ENCODE measurements around the gene PTPN1.

PTPN1 gene

DNA sequence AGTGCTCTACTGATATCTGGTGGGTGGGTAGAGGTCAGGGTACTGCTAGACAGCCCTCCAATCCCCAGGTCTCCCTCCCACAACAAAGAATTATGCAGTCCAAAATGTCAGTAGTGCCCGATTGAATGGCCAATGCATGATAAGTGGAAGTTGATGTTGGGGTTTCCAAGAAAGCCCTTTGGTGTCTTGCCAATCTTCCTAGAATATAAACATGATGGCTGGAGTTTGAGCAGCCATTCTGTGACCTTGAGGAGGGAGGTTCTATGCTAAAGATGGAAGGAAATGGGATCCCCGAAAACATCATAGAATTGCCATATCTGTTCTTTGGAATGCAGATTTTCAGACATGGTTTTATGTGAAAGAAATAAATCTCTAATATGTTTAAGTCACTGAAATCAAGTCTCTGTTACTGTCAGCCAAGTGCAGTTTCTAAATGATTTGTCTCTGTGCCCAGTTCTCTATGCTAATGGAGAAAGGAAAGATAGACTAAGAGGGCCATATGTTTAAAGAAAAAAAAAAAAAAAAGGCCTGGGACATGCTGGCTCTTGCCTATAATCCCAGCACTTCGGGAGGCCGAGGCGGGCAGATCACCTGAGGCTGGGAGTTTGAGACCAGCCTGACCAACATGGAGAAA, 32.8 kb upstream of the PTPN1 start:
- H3K4me1 ChIP-seq, result peaks cover 0 to 6% (median 1%) of the 10 kb centered on the region in 4 donors
- DNase-seq, result no peak
- intact Hi-C loops (cut with DNase I; ENCODE audit: low total_unique reads), result loop anchor here (5.0 kb wide), 1 partner anchor 100 kb away; no protein-coding TSS in a partner anchor
- no peak overlapping the region for H3K27ac ChIP-seq
- H3K9me3 ChIP-seq, result no peaks in the 10 kb centered on the region
- no peak overlapping the region for H3K4me3 ChIP-seq
- TF ChIP-seq, protein P1, sequence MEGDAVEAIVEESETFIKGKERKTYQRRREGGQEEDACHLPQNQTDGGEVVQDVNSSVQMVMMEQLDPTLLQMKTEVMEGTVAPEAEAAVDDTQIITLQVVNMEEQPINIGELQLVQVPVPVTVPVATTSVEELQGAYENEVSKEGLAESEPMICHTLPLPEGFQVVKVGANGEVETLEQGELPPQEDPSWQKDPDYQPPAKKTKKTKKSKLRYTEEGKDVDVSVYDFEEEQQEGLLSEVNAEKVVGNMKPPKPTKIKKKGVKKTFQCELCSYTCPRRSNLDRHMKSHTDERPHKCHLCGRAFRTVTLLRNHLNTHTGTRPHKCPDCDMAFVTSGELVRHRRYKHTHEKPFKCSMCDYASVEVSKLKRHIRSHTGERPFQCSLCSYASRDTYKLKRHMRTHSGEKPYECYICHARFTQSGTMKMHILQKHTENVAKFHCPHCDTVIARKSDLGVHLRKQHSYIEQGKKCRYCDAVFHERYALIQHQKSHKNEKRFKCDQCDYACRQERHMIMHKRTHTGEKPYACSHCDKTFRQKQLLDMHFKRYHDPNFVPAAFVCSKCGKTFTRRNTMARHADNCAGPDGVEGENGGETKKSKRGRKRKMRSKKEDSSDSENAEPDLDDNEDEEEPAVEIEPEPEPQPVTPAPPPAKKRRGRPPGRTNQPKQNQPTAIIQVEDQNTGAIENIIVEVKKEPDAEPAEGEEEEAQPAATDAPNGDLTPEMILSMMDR (IDR thresholded peaks at IDR 0.05), result no peak
- H3K27me3 ChIP-seq, result no peaks in the 10 kb centered on the region
- no peaks in the 10 kb centered on the region for H3K36me3 ChIP-seq

- Histone ChIP-seq H3K36me3 (no peaks in the 10 kb centered on the region), H3K27me3 (no peaks in the 10 kb centered on the region), H3K27ac (no peak overlapping the region), H3K4me1 (peaks cover 0 to 10% (median 1%) of the 10 kb centered on the region in 4 donors), H3K9me3 (no peaks in the 10 kb centered on the region), H3K4me3 (no peak overlapping the region)
- intact Hi-C loops (cut with DNase I; ENCODE audit: low total_unique reads), result loop anchor here (5.0 kb wide), 1 partner anchor 99 kb away; no protein-coding TSS in a partner anchor
- TF ChIP-seq, protein P1 (IDR thresholded peaks at IDR 0.05), result peak; percentile 58 to 64
- peak; percentile 60 to 79 for DNase-seq
Measured at GRCh38 chr20:50478162-50478990, 31.8 kb upstream of the PTPN1 start.

DNA sequence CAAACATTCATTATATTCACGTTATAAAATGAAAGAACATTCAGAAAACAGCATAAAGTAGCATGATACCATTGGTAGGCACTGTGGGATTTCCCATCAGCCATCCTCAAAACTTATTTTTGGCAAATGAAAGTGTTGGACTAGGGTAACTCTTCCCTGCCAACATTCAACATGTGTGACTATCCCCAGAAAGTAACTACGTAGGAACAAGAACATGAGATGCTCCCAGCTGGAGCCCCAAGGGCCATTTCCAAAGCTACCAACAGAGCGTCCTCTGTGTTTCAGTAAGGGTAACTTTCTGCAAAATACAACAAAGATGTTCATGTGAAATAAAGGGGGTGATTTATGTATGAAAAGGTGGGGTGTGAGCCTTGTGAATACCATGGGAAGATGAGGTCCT, 28.4 kb upstream of the PTPN1 start:
- no peak overlapping the region for H3K27ac ChIP-seq
- TF ChIP-seq, protein P1 (IDR thresholded peaks at IDR 0.05), result no peak

DNA sequence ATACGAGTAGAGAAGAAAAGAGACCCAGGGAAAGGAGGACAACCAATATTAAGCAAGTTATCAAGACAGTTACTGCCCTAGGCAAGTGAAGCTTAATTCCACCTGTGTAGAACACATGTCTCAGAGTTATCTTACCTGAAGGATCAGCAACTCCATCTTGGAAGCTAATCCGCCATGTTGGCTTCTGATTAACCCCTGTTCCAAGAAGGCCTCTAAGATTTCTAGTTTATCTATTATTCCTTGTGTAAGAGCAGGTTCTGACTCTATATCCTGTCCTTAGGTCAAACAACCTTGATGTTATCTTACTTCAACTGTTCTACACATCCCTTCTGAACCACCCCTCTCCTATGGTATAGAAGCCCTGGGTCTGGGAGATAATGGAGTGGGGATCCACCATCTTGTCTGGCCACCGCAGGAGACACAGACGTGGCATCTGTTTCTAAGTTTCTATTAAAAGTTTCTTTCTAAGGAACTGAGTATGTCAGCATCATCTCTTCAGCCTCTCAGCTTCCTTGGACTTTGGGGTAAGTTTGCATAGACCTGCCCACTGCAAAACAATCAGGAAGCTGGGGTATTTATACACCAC, 27.7 kb upstream of the PTPN1 start:
- intact Hi-C loops (cut with DNase I; ENCODE audit: low total_unique reads), result loop anchor here (10.0 kb wide), 1 partner anchor 252 kb away; the partner anchor contains the start of gene PARD6B
- TF ChIP-seq, protein P1 (IDR thresholded peaks at IDR 0.05), result no peak

More for the DNA sequence above, 28.4 kb upstream of the PTPN1 start:
- Histone ChIP-seq H3K9me3 (no peaks in the 10 kb centered on the region), H3K27me3 (no peaks in the 10 kb centered on the region), H3K4me3 (no peak overlapping the region), H3K4me1 (peaks cover 0 to 14% (median 3%) of the 10 kb centered on the region in 4 donors), H3K36me3 (no peaks in the 10 kb centered on the region)
- DNase-seq, result no peak
- intact Hi-C loops (cut with DNase I; ENCODE audit: low total_unique reads), result loop anchor here (10.0 kb wide), 1 partner anchor 253 kb away; the partner anchor contains the start of gene PARD6B

GRCh38 chr20:50484271-50484976, 25.8 kb upstream of the PTPN1 start:
- H3K36me3 ChIP-seq, result no peaks in the 10 kb centered on the region
- intact Hi-C loops (cut with DNase I; ENCODE audit: low total_unique reads), result loop anchor here (10.0 kb wide), 1 partner anchor 250 kb away; the partner anchor contains the start of gene PARD6B
- H3K27me3 ChIP-seq, result no peaks in the 10 kb centered on the region
- H3K27ac ChIP-seq, result peak overlapping the region; percentile 75 to 77
- no peaks in the 10 kb centered on the region for H3K9me3 ChIP-seq
- TF ChIP-seq, protein P1 (IDR thresholded peaks at IDR 0.05), result no peak
- H3K4me1 ChIP-seq, result peaks cover 0 to 8% (median 2%) of the 10 kb centered on the region in 4 donors
- DNase-seq, result no peak
- H3K4me3 ChIP-seq, result peak overlapping the region; percentile 50 to 52

More for the DNA sequence above, 27.7 kb upstream of the PTPN1 start:
- no peaks in the 10 kb centered on the region for H3K27me3 ChIP-seq
- H3K9me3 ChIP-seq, result no peaks in the 10 kb centered on the region
- H3K36me3 ChIP-seq, result no peaks in the 10 kb centered on the region
- H3K4me1 ChIP-seq, result peaks cover 0 to 14% (median 3%) of the 10 kb centered on the region in 4 donors
- H3K27ac ChIP-seq, result peak overlapping the region in 1 of 2 donors; percentile 75
- no peak overlapping the region for H3K4me3 ChIP-seq
- no peak for DNase-seq
